ENCODE measurements around the gene SLC17A8. TPM values are rescaled to one million over a fixed set of nuclear protein-coding genes. Genes with fewer than 3 reads are reported as not detected.

Gene SLC17A8
- polyA plus RNA-seq, 1 donor from 2014 or later = 0.22 TPM

DNA sequence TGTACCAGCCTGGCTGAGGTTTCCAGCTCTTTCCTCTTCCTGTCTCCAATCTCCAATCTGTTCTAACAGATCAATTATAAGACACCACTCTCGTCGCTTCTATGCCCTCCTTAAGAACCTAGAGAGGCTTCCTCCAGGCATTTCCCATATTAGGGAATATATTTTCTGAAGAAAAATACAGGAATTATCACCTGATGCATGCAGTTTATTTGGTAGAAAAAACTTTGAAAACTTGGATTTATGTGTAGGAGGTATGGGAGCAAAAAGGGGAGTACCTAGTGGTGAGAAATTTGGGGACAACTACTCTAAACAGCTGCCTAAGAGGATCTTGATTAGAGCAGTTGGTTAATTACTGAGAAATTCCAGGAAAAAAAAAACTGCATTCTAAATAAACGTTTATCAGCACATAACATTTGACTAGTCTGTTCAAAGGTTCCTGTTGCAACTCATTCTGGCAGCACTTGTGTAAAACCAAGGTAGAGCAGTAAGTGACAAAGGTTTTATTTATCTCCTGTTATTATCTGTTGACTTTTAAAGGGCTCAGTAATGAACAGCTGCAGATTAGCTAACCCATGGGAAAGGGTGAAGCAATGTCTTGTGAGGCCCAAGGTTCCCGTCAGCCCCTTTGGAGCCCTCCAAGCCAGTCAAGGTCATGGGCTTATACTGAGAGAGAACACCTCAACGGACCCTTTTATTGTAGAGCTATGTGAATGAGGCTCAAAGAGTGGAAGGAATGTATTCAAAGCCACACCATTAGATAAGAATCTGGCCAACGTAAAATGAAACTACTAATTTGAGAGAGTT lies 80.4 kb downstream of the SLC17A8 start:
- Histone ChIP-seq H3K9me3 (ENCODE audit: low read length) (no peaks in the 10 kb centered on the region), H3K4me3 (ENCODE audit: low read length) (no peak overlapping the region), H2AFZ (ENCODE audit: low read depth, low read length) (no peak overlapping the region), H3K9me2 (ENCODE audit: insufficient read depth, low read length) (no peaks in the 10 kb centered on the region), H3K4me2 (ENCODE audit: low read length) (no peak overlapping the region), H3K27me3 (ENCODE audit: insufficient read depth, low read depth, low read length) (no peaks in the 10 kb centered on the region), H3K27ac (ENCODE audit: low read length) (no peak overlapping the region), H3K36me3 (ENCODE audit: insufficient read depth, low read length) (no peaks in the 10 kb centered on the region), H3K79me2 (replicated peaks; ENCODE audit: insufficient read depth, low read length) (no peaks in the 10 kb centered on the region), H3F3A (ENCODE audit: insufficient read depth, low read length, poor library complexity, severe bottlenecking) (no peaks in the 10 kb centered on the region), H3K9ac (ENCODE audit: low read length) (no peak overlapping the region), H4K20me1 (ENCODE audit: insufficient read depth) (no peaks in the 10 kb centered on the region)
- TF ChIP-seq EP300 (conservative IDR thresholded peaks at IDR 0.05; ENCODE audit: poor library complexity, severe bottlenecking) (no peak), MXI1 (conservative IDR thresholded peaks at IDR 0.05; ENCODE audit: poor library complexity, severe bottlenecking) (no peak), TAF1 (IDR thresholded peaks at IDR 0.05; ENCODE audit: low read depth) (no peak), EZH2 (IDR thresholded peaks at IDR 0.05; ENCODE audit: borderline replicate concordance, insufficient read depth, low read length, poor library complexity, severe bottlenecking) (no peak), CTCF (IDR thresholded peaks at IDR 0.05; ENCODE audit: poor library complexity, severe bottlenecking) (no peak), RAD21 (conservative IDR thresholded peaks at IDR 0.05) (no peak), POLR2AphosphoS5 (IDR thresholded peaks at IDR 0.05) (no peak), SMC3 (conservative IDR thresholded peaks at IDR 0.05; ENCODE audit: poor library complexity) (no peak)
- TF ChIP-seq, protein P1, sequence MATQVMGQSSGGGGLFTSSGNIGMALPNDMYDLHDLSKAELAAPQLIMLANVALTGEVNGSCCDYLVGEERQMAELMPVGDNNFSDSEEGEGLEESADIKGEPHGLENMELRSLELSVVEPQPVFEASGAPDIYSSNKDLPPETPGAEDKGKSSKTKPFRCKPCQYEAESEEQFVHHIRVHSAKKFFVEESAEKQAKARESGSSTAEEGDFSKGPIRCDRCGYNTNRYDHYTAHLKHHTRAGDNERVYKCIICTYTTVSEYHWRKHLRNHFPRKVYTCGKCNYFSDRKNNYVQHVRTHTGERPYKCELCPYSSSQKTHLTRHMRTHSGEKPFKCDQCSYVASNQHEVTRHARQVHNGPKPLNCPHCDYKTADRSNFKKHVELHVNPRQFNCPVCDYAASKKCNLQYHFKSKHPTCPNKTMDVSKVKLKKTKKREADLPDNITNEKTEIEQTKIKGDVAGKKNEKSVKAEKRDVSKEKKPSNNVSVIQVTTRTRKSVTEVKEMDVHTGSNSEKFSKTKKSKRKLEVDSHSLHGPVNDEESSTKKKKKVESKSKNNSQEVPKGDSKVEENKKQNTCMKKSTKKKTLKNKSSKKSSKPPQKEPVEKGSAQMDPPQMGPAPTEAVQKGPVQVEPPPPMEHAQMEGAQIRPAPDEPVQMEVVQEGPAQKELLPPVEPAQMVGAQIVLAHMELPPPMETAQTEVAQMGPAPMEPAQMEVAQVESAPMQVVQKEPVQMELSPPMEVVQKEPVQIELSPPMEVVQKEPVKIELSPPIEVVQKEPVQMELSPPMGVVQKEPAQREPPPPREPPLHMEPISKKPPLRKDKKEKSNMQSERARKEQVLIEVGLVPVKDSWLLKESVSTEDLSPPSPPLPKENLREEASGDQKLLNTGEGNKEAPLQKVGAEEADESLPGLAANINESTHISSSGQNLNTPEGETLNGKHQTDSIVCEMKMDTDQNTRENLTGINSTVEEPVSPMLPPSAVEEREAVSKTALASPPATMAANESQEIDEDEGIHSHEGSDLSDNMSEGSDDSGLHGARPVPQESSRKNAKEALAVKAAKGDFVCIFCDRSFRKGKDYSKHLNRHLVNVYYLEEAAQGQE (IDR thresholded peaks at IDR 0.05; ENCODE audit: borderline replicate concordance) = no peak

- Histone ChIP-seq H3K9ac (ENCODE audit: low read length) (no peak overlapping the region), H3F3A (ENCODE audit: insufficient read depth, low read length, poor library complexity, severe bottlenecking) (no peaks in the 10 kb centered on the region), H3K79me2 (replicated peaks; ENCODE audit: insufficient read depth, low read length) (no peaks in the 10 kb centered on the region), H3K36me3 (ENCODE audit: insufficient read depth, low read length) (no peaks in the 10 kb centered on the region), H3K9me2 (ENCODE audit: insufficient read depth, low read length) (no peaks in the 10 kb centered on the region), H4K20me1 (ENCODE audit: insufficient read depth) (no peaks in the 10 kb centered on the region), H2AFZ (ENCODE audit: low read depth, low read length) (no peak overlapping the region), H3K4me3 (ENCODE audit: low read length) (no peak overlapping the region), H3K9me3 (ENCODE audit: low read length) (no peaks in the 10 kb centered on the region), H3K4me2 (ENCODE audit: low read length) (no peak overlapping the region), H3K27ac (ENCODE audit: low read length) (no peak overlapping the region), H3K27me3 (ENCODE audit: insufficient read depth, low read depth, low read length) (no peaks in the 10 kb centered on the region)
- TF ChIP-seq EZH2 (IDR thresholded peaks at IDR 0.05; ENCODE audit: borderline replicate concordance, insufficient read depth, low read length, poor library complexity, severe bottlenecking) = no peak
- TF ChIP-seq EP300 (conservative IDR thresholded peaks at IDR 0.05; ENCODE audit: poor library complexity, severe bottlenecking) = no peak
- no peak for TF ChIP-seq POLR2AphosphoS5 (IDR thresholded peaks at IDR 0.05)
- no peak for TF ChIP-seq RAD21 (conservative IDR thresholded peaks at IDR 0.05)
- TF ChIP-seq, protein P1 (IDR thresholded peaks at IDR 0.05; ENCODE audit: borderline replicate concordance) = no peak
- TF ChIP-seq TAF1 (IDR thresholded peaks at IDR 0.05; ENCODE audit: low read depth) = no peak
- TF ChIP-seq CTCF (IDR thresholded peaks at IDR 0.05; ENCODE audit: poor library complexity, severe bottlenecking) = no peak
- no peak for TF ChIP-seq MXI1 (conservative IDR thresholded peaks at IDR 0.05; ENCODE audit: poor library complexity, severe bottlenecking)
- TF ChIP-seq SMC3 (conservative IDR thresholded peaks at IDR 0.05; ENCODE audit: poor library complexity) = no peak
These were observed 82.9 kb downstream of the SLC17A8 start for GRCh38 chr12:100439797-100440196.
